ENCODE data around the gene PDCD5.
"Not testable (repeated sequence)": the region's sequence is repeated elsewhere in the genome, so short reads cannot be mapped to it uniquely, and the experiment has no call there.

The PDCD5 gene, protein sequence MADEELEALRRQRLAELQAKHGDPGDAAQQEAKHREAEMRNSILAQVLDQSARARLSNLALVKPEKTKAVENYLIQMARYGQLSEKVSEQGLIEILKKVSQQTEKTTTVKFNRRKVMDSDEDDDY

DNA sequence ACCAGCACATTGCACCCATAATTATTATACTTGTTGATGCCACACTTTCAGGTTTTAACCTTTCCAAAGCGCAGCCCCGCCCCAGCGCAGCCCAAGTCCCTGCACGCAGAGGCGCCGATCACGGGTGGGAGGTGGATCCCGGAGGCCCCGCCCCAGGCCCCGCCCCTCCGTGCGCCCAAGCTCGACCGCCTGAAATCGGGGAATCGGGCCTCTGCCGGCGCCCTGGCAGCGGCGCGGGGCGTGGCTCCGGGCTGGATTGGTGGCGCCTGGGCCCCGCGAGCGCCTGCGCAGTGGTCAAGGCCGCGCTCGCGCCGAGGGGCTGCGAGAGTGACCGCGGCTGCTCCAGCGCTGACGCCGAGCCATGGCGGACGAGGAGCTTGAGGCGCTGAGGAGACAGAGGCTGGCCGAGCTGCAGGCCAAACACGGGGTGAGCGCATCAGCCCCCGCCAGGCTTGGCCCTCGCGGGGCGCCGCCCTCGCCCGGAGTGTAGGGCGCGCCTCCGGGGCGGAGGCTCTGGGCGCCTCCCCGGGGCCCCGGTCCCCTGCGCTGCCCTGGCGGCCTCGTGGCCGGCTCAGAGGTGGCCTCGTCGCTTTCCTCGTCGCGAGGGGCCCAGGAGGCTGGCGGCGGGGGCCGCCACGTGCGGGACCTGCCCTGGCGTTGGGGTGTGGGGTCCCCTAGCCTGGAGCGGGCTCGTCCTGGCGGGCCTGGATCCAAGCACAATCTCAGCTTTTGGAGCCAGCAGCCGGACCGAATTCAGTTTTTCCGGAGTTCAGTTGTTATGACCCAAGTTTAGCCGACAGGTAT lies at the start of gene PDCD5:
Gene PDCD5 (plus strand): TSS at position 290 of the 804 bp plus-strand sequence. CDS start 72 bp downstream, at position 362.
- Mint-ChIP-seq H3K4me1 (ENCODE audit: low read depth) (peaks cover 36% of the 10 kb centered on the region), H3K4me3 (peak within 1 kb of the TSS; percentile 95), H3K27me3 (peaks cover under 1% of the 10 kb centered on the region), H3K36me3 (peaks cover 9% of the 10 kb centered on the region), H3K9me3 (ENCODE audit: low read depth) (no peaks in the 10 kb centered on the region), H3K27ac (peak within 1 kb of the TSS; percentile 90)

DNA sequence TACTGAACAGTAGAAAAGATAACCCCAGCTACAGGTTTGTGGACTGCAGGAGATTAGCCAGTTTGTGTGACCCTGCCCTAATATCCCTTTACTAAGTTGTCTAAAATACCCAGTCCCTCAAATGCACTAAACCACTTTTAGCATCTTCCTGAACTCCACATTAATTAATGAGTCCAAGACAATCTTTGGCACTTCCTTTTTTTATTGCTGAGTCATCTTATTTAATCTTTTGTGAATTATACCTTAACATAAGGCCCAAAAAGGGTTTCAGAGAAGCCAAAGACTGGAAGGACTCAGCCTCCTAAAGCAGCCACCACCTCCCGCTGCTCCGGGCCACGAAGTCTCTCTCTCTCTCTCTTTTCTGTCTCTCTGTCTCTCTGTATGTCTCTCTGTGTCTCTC lies 48.8 kb upstream of the PDCD5 start:
- Mint-ChIP-seq H3K4me3 (no peak overlapping the region), H3K4me1 (ENCODE audit: low read depth) (no peaks in the 10 kb centered on the region), H3K27me3 (peaks cover 5% of the 10 kb centered on the region), H3K9me3 (ENCODE audit: low read depth) (peaks cover 11% of the 10 kb centered on the region), H3K27ac (no peak overlapping the region), H3K36me3 (peaks cover 10% of the 10 kb centered on the region)

DNA sequence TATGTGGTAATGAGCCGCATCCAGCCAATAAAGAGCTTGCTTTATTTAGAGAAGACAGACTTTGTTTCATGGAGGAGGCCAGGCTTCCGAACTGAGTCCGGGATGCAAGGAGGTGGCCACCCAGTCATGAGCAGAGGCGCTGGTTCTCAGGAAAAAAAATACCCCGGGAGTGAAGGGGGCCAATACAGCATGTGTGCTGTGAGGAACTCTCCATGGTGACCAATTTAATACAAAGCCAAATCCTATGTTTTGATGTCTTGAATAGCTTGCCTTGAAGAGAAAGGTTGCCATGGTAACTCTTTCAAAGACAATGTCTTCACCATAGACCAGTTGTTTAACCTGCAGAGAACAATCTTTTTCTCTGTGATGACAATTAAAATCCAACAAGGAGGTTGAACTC lies 43.4 kb upstream of the PDCD5 start:
- no peaks in the 10 kb centered on the region for H3K4me1 Mint-ChIP-seq (ENCODE audit: low read depth)
- H3K4me3 Mint-ChIP-seq, result no peak overlapping the region
- peaks cover 2% of the 10 kb centered on the region for H3K36me3 Mint-ChIP-seq
- no peak overlapping the region for H3K27ac Mint-ChIP-seq
- peaks cover 4% of the 10 kb centered on the region for H3K27me3 Mint-ChIP-seq
- H3K9me3 Mint-ChIP-seq (ENCODE audit: low read depth), result peaks cover 13% of the 10 kb centered on the region

DNA sequence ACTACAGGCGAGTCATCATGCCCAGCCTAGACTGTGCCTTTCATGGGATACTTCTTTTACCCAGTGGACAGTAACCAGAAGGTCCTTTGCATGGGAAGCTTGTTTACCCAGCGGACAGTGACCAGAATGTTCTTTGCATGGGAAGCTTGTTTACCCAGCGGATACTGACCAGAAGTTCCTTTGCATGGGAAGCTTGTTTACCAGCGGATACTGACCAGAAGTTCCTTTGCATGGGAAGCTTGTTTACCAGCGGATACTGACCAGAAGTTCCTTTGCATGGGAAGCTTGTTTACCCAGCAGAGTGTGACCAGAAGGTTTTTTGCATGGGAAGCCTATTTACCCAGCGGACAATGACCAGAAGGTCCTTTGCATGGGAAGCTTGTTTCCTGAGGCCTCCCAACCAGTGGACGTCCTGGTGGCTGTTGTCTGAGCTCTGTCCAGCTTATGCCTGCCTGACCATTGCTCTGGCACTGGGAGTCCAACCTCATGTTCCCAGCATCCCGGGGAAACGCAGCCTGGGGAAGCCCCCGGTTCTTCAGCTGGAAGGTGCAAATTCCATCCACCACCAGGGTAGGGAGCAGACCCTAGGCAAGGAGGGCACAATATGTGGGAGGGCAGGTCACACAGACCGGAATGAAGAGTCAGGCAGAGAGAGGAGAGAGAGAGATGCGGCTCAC lies 41.6 kb upstream of the PDCD5 start:
- Mint-ChIP-seq H3K36me3 (no peaks in the 10 kb centered on the region), H3K27me3 (peaks cover 1% of the 10 kb centered on the region), H3K27ac (no peak overlapping the region), H3K4me1 (ENCODE audit: low read depth) (no peaks in the 10 kb centered on the region), H3K4me3 (no peak overlapping the region), H3K9me3 (ENCODE audit: low read depth) (peaks cover 12% of the 10 kb centered on the region)

DNA sequence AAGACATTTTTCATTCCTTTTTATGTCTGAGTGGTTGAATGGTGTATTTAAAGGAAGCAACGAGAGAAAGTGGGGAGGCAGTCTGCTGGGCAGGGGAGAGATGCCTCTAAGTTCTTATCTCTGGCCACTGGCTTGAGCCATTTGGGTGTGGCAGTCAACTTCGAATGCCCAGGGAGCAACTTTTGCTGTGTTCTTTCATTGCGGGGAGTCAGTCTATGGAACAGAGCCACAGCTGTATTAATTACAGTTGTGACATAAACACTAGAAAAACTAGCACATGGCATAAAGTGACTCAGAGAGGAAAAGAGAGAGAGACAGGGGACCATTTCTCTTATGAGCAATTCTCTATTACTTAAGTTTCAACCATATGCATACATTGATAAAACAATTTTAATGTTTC lies 40.4 kb upstream of the PDCD5 start:
- Mint-ChIP-seq H3K27ac (no peak overlapping the region), H3K27me3 (peaks cover 1% of the 10 kb centered on the region), H3K4me3 (no peak overlapping the region), H3K36me3 (no peaks in the 10 kb centered on the region), H3K9me3 (ENCODE audit: low read depth) (peaks cover 8% of the 10 kb centered on the region), H3K4me1 (ENCODE audit: low read depth) (no peaks in the 10 kb centered on the region)

DNA sequence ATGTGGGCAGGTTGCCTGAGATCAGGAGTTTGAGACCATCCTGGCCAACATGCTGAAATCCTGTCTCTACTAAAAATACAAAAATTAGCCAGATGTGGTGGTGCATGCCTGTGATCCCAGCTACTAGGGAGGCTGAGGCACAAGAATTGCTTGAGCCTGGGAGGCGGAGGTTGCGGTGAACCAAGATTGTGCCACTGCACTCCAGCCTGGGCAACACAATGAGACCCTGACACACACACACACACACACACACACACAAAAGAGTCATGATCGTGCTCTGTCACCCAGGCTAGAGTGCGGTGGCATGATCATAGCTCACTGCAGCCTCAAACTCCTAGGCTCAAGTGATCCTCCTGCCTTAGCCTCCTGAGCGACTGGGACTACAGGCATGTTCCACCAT lies 39.6 kb upstream of the PDCD5 start:
- H3K36me3 Mint-ChIP-seq; H3K9me3 Mint-ChIP-seq (ENCODE audit: low read depth); H3K27ac Mint-ChIP-seq; H3K27me3 Mint-ChIP-seq; H3K4me1 Mint-ChIP-seq (ENCODE audit: low read depth); H3K4me3 Mint-ChIP-seq: not testable (repeated sequence)

DNA sequence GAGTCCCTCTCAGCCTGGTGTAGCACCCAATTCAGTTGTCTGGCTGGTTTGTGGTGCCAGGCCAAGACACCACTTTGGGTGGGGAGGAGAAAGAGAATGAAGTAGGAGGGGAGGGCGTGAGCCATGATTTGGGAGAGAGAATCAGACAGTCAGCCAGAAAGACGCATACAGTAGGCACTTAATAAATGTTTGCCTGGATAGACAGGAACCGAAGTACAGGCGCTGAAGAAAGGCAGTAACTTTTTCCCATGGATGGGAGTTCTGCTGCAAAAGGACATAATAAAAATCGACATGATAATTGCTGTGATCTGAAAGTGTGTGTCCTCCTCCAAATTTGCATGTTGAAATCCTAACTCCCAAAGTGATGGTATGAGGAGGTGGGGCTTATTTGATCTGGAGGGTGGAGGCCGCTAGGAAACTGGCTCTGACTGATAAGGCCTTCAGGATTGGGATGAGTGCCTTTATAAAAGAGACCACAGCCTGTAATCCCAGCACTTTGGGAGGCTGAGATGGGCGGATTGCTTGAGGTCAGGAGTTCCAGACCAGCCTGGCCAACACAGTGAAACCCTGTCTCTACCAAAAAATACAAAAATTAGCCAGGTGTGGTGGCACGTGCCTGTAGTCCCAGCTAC lies 38.4 kb upstream of the PDCD5 start:
- Mint-ChIP-seq H3K27ac (no peak overlapping the region), H3K4me1 (ENCODE audit: low read depth) (no peaks in the 10 kb centered on the region), H3K9me3 (ENCODE audit: low read depth) (peaks cover 8% of the 10 kb centered on the region), H3K27me3 (peaks cover 1% of the 10 kb centered on the region), H3K4me3 (no peak overlapping the region), H3K36me3 (no peaks in the 10 kb centered on the region)

DNA sequence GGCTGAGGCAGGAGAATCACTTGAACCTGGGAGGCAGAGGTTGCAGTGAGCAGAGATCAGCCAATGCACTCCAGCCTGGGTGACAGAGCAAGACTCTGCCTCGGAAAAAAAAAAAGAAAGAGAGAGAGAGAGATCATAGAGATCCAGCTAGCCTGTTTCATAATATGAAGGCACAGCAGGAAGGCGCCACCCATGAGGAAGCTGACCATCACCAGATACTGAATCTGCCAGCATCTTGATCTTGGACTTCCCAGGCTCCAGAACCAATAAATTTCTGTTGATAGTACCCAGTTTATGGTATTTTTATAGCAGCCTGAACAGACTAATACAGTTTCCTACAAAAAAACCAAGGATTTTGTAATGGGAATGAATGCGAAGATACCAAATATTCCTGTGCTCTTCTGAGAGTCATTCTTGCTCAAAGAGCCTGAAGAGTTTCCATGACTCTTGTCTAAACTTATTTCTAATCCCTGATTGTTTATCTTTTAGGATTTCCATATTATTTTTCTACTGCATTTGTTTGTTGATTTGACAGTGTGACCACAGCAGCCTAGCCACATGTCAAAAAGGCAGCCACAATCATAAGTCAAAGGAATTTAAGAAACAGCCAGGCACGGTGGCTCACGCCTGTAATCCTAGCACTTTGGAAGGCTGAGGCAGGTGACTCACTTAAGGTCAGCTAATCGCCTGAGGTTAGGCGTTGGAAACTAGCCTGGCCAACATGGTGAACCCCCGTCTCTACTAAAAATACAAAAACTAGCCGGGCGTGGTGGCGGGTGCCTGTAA lies 37.7 kb upstream of the PDCD5 start:
- Mint-ChIP-seq H3K9me3 (ENCODE audit: low read depth) (peaks cover 3% of the 10 kb centered on the region), H3K27me3 (peaks cover 1% of the 10 kb centered on the region), H3K36me3 (no peaks in the 10 kb centered on the region), H3K4me3 (no peak overlapping the region), H3K27ac (no peak overlapping the region), H3K4me1 (ENCODE audit: low read depth) (no peaks in the 10 kb centered on the region)

DNA sequence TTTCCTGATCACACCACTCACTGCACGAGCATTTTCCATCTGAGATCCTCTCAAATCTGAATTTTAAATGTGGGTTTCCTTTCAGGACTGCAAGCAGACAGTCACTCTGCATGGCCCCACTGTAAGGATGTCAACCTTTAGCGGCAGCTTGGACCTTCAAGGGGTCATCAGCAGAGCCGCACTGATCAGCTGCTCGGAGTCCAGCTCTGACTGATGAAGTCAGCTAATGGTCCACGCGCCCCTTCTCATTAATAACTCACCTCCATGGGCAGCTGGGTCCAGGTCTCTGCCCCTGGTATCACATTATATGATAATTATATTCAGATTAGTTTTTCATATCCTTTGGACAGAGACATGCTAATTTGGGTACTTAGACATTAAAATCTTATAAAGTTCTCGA lies 36.1 kb upstream of the PDCD5 start:
- no peaks in the 10 kb centered on the region for H3K36me3 Mint-ChIP-seq
- H3K27me3 Mint-ChIP-seq, result peaks cover 1% of the 10 kb centered on the region
- no peaks in the 10 kb centered on the region for H3K4me1 Mint-ChIP-seq (ENCODE audit: low read depth)
- no peak overlapping the region for H3K4me3 Mint-ChIP-seq
- H3K27ac Mint-ChIP-seq, result no peak overlapping the region
- H3K9me3 Mint-ChIP-seq (ENCODE audit: low read depth), result no peaks in the 10 kb centered on the region

DNA sequence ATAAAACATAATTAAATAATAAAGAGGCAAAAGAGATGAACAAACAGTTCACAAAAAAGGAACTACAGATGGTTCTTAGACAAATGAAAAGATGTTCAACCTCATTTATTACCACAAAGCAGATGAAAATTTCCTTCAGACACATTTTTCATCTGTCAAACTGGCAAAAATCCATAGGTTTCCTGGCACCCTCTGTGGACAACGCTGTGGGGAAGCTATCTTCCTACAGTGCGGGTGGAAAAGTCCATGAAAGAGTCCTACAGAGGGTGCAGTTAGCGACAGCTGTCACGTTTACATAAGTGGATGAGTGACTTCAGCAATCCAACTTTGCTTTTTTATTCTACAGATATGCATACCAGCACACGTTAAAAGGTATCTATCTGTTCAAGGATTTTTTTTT lies 30.3 kb upstream of the PDCD5 start:
- H3K4me3 Mint-ChIP-seq, result no peak overlapping the region
- no peaks in the 10 kb centered on the region for H3K27me3 Mint-ChIP-seq
- no peaks in the 10 kb centered on the region for H3K36me3 Mint-ChIP-seq
- H3K27ac Mint-ChIP-seq, result no peak overlapping the region
- no peaks in the 10 kb centered on the region for H3K4me1 Mint-ChIP-seq (ENCODE audit: low read depth)
- H3K9me3 Mint-ChIP-seq (ENCODE audit: low read depth), result no peaks in the 10 kb centered on the region

DNA sequence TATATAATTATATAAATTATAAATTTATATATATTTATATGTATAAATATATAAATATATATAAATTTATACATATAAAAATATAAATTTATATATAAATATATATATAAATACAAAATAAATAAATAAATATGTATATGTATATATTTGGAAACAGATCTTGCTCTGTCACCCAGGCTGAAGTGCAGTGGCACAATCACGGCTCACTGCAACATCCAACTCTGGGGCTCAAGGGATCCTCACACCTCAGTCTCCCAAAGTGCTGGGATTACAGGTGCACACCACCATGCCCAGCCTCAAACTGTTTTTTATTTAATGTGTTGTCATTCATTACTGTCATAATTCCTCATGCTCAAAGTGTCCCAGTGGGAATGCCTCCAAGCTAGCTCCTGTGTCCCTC lies 25.2 kb upstream of the PDCD5 start:
- Mint-ChIP-seq H3K27me3 (peaks cover 2% of the 10 kb centered on the region), H3K36me3 (no peaks in the 10 kb centered on the region), H3K27ac (no peak overlapping the region), H3K4me3 (no peak overlapping the region), H3K4me1 (ENCODE audit: low read depth) (no peaks in the 10 kb centered on the region), H3K9me3 (ENCODE audit: low read depth) (no peaks in the 10 kb centered on the region)

DNA sequence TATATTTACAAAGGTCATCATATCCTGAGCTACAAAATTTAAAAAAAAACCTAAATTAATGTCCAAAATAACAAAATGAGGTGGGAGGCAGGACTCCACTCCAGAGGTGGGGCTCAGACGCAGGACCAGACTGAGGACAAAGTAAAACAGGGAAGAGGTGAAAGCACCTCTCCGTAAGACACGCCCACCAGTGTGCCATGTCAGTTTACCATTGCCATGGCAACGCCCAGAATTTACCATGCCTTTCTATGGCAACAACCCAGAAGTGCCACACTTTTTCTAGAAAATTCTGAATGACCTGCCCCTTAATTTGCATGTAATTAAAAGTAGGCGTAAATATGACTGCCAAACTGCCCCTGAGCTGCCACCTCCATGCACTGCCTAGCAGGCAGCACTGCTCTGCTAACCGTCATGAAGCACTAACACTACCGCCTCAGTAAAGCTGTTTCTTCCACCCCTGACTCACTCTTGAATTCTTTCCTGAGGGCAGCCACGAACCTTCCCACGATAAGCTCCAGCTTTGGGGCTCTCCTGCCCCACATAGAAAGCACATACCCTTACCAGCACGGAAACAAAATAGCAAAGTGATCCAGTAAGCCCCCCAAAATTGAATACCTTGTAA lies 22.3 kb upstream of the PDCD5 start:
- Mint-ChIP-seq H3K27me3 (peaks cover 2% of the 10 kb centered on the region), H3K36me3 (no peaks in the 10 kb centered on the region), H3K4me3 (no peak overlapping the region), H3K4me1 (ENCODE audit: low read depth) (no peaks in the 10 kb centered on the region), H3K27ac (no peak overlapping the region), H3K9me3 (ENCODE audit: low read depth) (no peaks in the 10 kb centered on the region)

DNA sequence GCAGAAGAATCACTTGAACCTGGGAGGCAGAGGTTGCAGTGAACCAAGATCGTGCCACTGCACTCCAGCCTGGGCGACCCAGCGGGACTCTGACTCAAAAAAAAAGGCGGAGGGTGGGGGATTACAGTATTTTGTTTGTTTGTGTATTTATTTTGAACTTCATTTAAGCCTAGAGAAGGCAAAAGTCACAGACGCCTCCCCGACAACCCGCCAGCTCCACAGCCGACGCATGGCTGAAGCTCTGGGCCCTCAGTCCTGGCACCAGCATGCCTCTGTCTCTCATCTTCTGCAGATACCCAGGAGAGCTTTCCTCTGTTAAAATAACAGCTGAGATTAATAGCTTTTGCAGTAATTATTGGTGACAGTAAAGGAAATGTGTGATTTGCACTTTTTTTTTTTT lies 17.2 kb upstream of the PDCD5 start:
- no peaks in the 10 kb centered on the region for H3K36me3 Mint-ChIP-seq
- H3K4me3 Mint-ChIP-seq, result no peak overlapping the region
- no peaks in the 10 kb centered on the region for H3K9me3 Mint-ChIP-seq (ENCODE audit: low read depth)
- peaks cover 3% of the 10 kb centered on the region for H3K27me3 Mint-ChIP-seq
- no peak overlapping the region for H3K27ac Mint-ChIP-seq
- no peaks in the 10 kb centered on the region for H3K4me1 Mint-ChIP-seq (ENCODE audit: low read depth)

DNA sequence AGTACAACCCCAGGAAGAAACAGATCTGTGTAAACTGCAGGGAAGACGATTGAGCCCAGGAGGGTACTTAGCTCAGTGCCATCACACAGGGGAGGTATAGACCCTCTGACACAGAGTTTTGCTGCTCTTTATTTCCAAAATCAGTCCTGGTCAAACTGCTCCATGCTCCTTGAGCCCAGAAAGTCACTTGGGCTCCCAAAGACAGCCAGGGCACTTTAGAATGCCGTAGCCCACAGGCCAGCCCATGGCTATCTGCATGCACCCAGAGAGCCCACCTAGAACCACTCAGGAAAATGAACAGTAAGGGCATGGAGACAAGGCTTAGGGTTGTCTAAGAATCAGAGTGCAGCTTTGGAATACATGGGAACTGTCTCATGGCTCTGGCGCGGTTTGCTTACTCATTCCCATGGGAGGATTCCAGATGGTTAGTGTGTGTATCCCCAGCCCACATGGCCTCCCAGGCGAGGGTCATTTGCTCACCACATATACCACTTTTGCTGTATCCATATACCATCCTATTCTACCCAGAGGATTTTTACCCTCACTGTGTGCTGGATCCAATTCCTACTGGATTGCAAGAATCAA lies 14.7 kb upstream of the PDCD5 start:
- no peak overlapping the region for H3K4me3 Mint-ChIP-seq
- peaks cover 6% of the 10 kb centered on the region for H3K4me1 Mint-ChIP-seq (ENCODE audit: low read depth)
- H3K36me3 Mint-ChIP-seq, result no peaks in the 10 kb centered on the region
- H3K27ac Mint-ChIP-seq, result no peak overlapping the region
- peaks cover 8% of the 10 kb centered on the region for H3K27me3 Mint-ChIP-seq
- no peaks in the 10 kb centered on the region for H3K9me3 Mint-ChIP-seq (ENCODE audit: low read depth)
